ENCODE results near the gene PCNX2. TPM values are rescaled to one million over a fixed set of nuclear protein-coding genes. Genes with fewer than 3 reads are reported as not detected.

The PCNX2 gene
- total and polyA plus RNA-seq, 2 of the 8 experiments (the other 6 are each of a cell fraction or from before 2014, with no cell fraction given): 46.1 to 57.6 TPM

DNA sequence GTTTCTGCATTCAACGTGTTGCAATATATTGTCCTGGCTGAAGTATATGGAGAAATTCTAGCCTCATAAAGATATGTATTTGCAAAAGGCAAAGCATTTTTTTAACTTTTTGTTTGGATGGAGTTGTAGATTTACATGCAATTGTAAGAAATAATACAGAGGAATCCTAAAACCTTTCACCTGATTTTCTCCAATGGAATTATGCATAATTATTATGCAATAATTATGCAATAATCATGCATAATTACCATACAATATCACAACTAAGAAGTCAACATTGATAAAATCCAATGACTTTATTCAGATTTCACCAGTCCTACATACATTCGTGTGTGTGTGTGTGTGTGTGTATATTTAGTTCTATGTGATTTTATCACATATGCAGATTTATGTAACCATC, 24.5 kb upstream of the PCNX2 start (continued):
- TF ChIP-seq SRF (IDR thresholded peaks at IDR 0.05; ENCODE audit: low read depth, low read length) (no peak), ASH2L (IDR thresholded peaks at IDR 0.05; ENCODE audit: low read length) (no peak), BCL11A (IDR thresholded peaks at IDR 0.05; ENCODE audit: low read depth in 2 of 2, low read length in 2 of 2) (no peak), TAF1 (IDR thresholded peaks at IDR 0.05; ENCODE audit: low read depth, low read length) (no peak), POU5F1 (IDR thresholded peaks at IDR 0.05; ENCODE audit: low read depth, low read length) (no peak)
